ENCODE measurements around the gene TTC21A.

Gene TTC21A

GRCh38 chr3:39097716-39098472 lies 9.6 kb upstream of the TTC21A start:
- no peak for DNase-seq

GRCh38 chr3:39098473-39099000 lies 8.9 kb upstream of the TTC21A start:
- no peak for DNase-seq

- DNase-seq: no peak
Measured at GRCh38 chr3:39099242-39099641, 8.2 kb upstream of the TTC21A start.

GRCh38 chr3:39099738-39100499 lies 7.6 kb upstream of the TTC21A start:
- DNase-seq: no peak

- DNase-seq: no peak
Measured at GRCh38 chr3:39100500-39100886, 7.0 kb upstream of the TTC21A start.

GRCh38 chr3:39101022-39101689 lies 6.3 kb upstream of the TTC21A start:
- peak in 1 of 58 donors; percentile 19 for DNase-seq

GRCh38 chr3:39102504-39103323 lies 4.8 kb upstream of the TTC21A start:
- DNase-seq: no peak

GRCh38 chr3:39103324-39103693 lies 4.2 kb upstream of the TTC21A start:
- DNase-seq: no peak

GRCh38 chr3:39103791-39104552 lies 3.5 kb upstream of the TTC21A start:
- peak in 1 of 58 donors; percentile 28 for DNase-seq

GRCh38 chr3:39104961-39105686 lies 2.4 kb upstream of the TTC21A start:
- DNase-seq: no peak

- DNase-seq: no peak
Measured at GRCh38 chr3:39105687-39106063, 1.8 kb upstream of the TTC21A start.

GRCh38 chr3:39106281-39106811 lies 1.1 kb upstream of the TTC21A start:
- no peak for DNase-seq

- DNase-seq: peak in 19 of 58 donors; percentile 14 to 79 (median 49)
Measured at GRCh38 chr3:39106851-39107387, 561 bp upstream of the TTC21A start.

- peak in 12 of 58 donors; percentile 28 to 75 (median 42) for DNase-seq
Measured at GRCh38 chr3:39108200-39108710, 775 bp downstream of the TTC21A start.

- DNase-seq: no peak
Measured at GRCh38 chr3:39109086-39109485, 1.6 kb downstream of the TTC21A start.

GRCh38 chr3:39110041-39110639 lies 2.7 kb downstream of the TTC21A start:
- DNase-seq: no peak

- no peak for DNase-seq
Measured at GRCh38 chr3:39112113-39112512, 4.6 kb downstream of the TTC21A start.

GRCh38 chr3:39112535-39112934 lies 5.1 kb downstream of the TTC21A start:
- DNase-seq: no peak
